Panc1 (cell line): ENCODE results near the gene MYH7.

Source experiments
- CTCF ChIP-seq: fragments of 450-650 bp; IDR thresholded peaks from 2 replicates; pipeline ENCODE4 v1.5.1; 2017; ENCODE audit warnings: mild to moderate bottlenecking
- POLR2AphosphoS5 ChIP-seq: IDR thresholded peaks from 2 replicates; pipeline ENCODE4 v1.6.1; 2012; ENCODE audit warnings: mild to moderate bottlenecking, low read depth, low read length, moderate library complexity

GRCh38 chr14:23446291-23446851 lies 10.9 kb upstream of the MYH7 start:
- TF ChIP-seq CTCF (no peak), POLR2AphosphoS5 (no peak)
